Uterus (tissue), 4 donors: ENCODE measurements around the gene PODN. TPM values are rescaled to one million over a fixed set of nuclear protein-coding genes. Genes with fewer than 3 reads are reported as not detected.

Experiments used
- DNase-seq, 2 donors: peaks; one replicate each; pipeline ENCODE4 v3.0.0-alpha.2; 2019 to 2020
- H3K27ac ChIP-seq, 2 donors: fragments of 200-600 bp; sonication (generic); 1 replicate in 1 of 2; 2 replicates in 1 of 2; pipeline ENCODE4 v1.5.1; 2016 to 2018
- H3K27me3 ChIP-seq, 2 donors: fragments of 200-600 bp; sonication (generic); one replicate each; pipeline ENCODE4 v1.5.1; 2018 to 2019; ENCODE audit warnings: control low read depth in 1 of 2
- H3K36me3 ChIP-seq, 2 donors: fragments of 200-600 bp; sonication (generic); one replicate each; pipeline ENCODE4 v1.5.1; 2019; ENCODE audit warnings: control low read depth in 1 of 2
- H3K4me1 ChIP-seq, 2 donors: fragments of 200-600 bp; sonication (generic); one replicate each; pipeline ENCODE4 v1.5.1; 2018 to 2019; ENCODE audit warnings: control low read depth in 1 of 2
- H3K4me3 ChIP-seq, 2 donors: fragments of 200-600 bp; sonication (generic); 1 replicate in 1 of 2; 2 replicates in 1 of 2; pipeline ENCODE4 v1.5.1; 2018 to 2019; ENCODE audit warnings: mild to moderate bottlenecking in 1 of 2
- H3K9me3 ChIP-seq, 2 donors: fragments of 200-600 bp; sonication (generic); one replicate each; pipeline ENCODE4 v1.5.1; 2019; ENCODE audit warnings: control low read depth in 1 of 2
- POLR2A ChIP-seq, 2 donors: fragments of 450-650 bp; IDR thresholded peaks; one replicate each; pipeline ENCODE4 v1.6.1; 2016; ENCODE audit warnings: antibody characterized with exemption in 2 of 2, mild to moderate bottlenecking in 1 of 2, moderate library complexity in 1 of 2
- intact Hi-C: fragments of 100-400 bp; cut with DNase I; formaldehyde crosslinking; loops from one replicate; pipeline ENCODE4 v1.15.1; 2023; ENCODE audit warnings: low total_unique reads
- total RNA-seq, 4 donors: library from RNA; depleted of rRNA in 3 of 4; stranded (reverse); fragments of >200 nt in 3 of 4; gene quantifications; one replicate each; pipeline versions ENCODE4 v1.1.0 to v1.2.4, GENCODE V29; 2014 to 2023
- TF ChIP-seq, protein P1 (sequence below), 4 experiments: fragments of 200-600 bp in 2 of 4; fragments of 450-650 bp in 2 of 4; sonication (generic) in 2 of 4; IDR thresholded peaks; one replicate each; pipeline ENCODE4 v1.5.1; 2016 to 2019; ENCODE audit warnings: antibody characterized with exemption in 4 of 4, mild to moderate bottlenecking in 2 of 4, moderate library complexity in 1 of 4
- donor health status: DM: yes; HTN: yes; CAD: no.

Gene PODN
- total RNA-seq, 4 donors from 2014 or later: 20.9 to 100 (median 71.8) TPM

DNA sequence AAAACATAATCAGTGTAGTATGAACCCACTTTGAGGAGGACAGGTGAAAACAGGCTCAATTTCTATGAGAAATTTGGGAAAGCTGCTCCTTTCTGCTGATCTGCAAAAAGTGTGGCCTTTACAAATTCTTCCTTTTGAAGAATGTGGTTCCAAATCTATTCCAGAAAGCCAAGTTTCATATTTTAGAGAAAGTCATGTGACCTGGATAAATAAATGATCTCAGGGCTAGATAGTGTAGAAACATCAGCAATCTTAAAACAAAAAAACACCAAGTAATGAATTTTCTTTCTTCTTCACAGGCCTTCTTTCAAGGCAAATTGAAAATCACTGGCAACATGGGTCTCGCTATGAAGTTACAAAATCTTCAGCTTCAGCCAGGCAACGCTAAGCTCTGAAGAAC lies 11.7 kb upstream of the PODN start:
- intact Hi-C loops: no loop called here
- TF ChIP-seq, protein P1, sequence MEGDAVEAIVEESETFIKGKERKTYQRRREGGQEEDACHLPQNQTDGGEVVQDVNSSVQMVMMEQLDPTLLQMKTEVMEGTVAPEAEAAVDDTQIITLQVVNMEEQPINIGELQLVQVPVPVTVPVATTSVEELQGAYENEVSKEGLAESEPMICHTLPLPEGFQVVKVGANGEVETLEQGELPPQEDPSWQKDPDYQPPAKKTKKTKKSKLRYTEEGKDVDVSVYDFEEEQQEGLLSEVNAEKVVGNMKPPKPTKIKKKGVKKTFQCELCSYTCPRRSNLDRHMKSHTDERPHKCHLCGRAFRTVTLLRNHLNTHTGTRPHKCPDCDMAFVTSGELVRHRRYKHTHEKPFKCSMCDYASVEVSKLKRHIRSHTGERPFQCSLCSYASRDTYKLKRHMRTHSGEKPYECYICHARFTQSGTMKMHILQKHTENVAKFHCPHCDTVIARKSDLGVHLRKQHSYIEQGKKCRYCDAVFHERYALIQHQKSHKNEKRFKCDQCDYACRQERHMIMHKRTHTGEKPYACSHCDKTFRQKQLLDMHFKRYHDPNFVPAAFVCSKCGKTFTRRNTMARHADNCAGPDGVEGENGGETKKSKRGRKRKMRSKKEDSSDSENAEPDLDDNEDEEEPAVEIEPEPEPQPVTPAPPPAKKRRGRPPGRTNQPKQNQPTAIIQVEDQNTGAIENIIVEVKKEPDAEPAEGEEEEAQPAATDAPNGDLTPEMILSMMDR (IDR thresholded peaks at IDR 0.05): no peak
- TF ChIP-seq POLR2A (IDR thresholded peaks at IDR 0.05): no peak
- DNase-seq: no peak
- peak overlapping the region in 1 of 2 donors; percentile 47 for H3K27ac ChIP-seq
- no peaks in the 10 kb centered on the region for H3K9me3 ChIP-seq
- no peaks in the 10 kb centered on the region for H3K4me1 ChIP-seq
- H3K27me3 ChIP-seq: no peaks in the 10 kb centered on the region
- H3K4me3 ChIP-seq: no peak overlapping the region
- H3K36me3 ChIP-seq: no peaks in the 10 kb centered on the region

- no peaks in the 10 kb centered on the region for H3K4me1 ChIP-seq
- TF ChIP-seq, protein P1 (IDR thresholded peaks at IDR 0.05): no peak
- no peak for TF ChIP-seq POLR2A (IDR thresholded peaks at IDR 0.05)
- no peaks in the 10 kb centered on the region for H3K36me3 ChIP-seq
- no peaks in the 10 kb centered on the region for H3K27me3 ChIP-seq
- no peak overlapping the region for H3K27ac ChIP-seq
- no peak for DNase-seq
- no peak overlapping the region for H3K4me3 ChIP-seq
- intact Hi-C loops: no loop called here
- no peaks in the 10 kb centered on the region for H3K9me3 ChIP-seq
Observed at GRCh38 chr1:53051676-53052075, 10.3 kb upstream of the PODN start.

- peaks cover 0 to 3% of the 10 kb centered on the region in 2 donors for H3K4me1 ChIP-seq
- TF ChIP-seq, protein P1 (IDR thresholded peaks at IDR 0.05): no peak
- TF ChIP-seq POLR2A (IDR thresholded peaks at IDR 0.05): no peak
- intact Hi-C loops: no loop called here
Observed at GRCh38 chr1:53057127-53057526, 4.9 kb upstream of the PODN start.

GRCh38 chr1:53060579-53060978 lies 1.4 kb upstream of the PODN start:
- Histone ChIP-seq H3K36me3 (no peaks in the 10 kb centered on the region), H3K27me3 (no peaks in the 10 kb centered on the region), H3K27ac (peak overlapping the region; percentile 84 to 88), H3K4me3 (no peak overlapping the region), H3K9me3 (no peaks in the 10 kb centered on the region), H3K4me1 (peaks cover 0 to 3% of the 10 kb centered on the region in 2 donors)
- intact Hi-C loops: loop anchor here (10.0 kb wide), 1 partner anchor 124 kb away; no protein-coding TSS in a partner anchor
- DNase-seq: peak; percentile 69 to 77
- TF ChIP-seq, protein P1 (IDR thresholded peaks at IDR 0.05): no peak
- no peak for TF ChIP-seq POLR2A (IDR thresholded peaks at IDR 0.05)

More at GRCh38 chr1:53057127-53057526, 4.9 kb upstream of the PODN start:
- Histone ChIP-seq H3K27ac (peak overlapping the region; percentile 56 to 69), H3K36me3 (no peaks in the 10 kb centered on the region), H3K27me3 (no peaks in the 10 kb centered on the region), H3K9me3 (no peaks in the 10 kb centered on the region), H3K4me3 (no peak overlapping the region)
- no peak for DNase-seq

DNA sequence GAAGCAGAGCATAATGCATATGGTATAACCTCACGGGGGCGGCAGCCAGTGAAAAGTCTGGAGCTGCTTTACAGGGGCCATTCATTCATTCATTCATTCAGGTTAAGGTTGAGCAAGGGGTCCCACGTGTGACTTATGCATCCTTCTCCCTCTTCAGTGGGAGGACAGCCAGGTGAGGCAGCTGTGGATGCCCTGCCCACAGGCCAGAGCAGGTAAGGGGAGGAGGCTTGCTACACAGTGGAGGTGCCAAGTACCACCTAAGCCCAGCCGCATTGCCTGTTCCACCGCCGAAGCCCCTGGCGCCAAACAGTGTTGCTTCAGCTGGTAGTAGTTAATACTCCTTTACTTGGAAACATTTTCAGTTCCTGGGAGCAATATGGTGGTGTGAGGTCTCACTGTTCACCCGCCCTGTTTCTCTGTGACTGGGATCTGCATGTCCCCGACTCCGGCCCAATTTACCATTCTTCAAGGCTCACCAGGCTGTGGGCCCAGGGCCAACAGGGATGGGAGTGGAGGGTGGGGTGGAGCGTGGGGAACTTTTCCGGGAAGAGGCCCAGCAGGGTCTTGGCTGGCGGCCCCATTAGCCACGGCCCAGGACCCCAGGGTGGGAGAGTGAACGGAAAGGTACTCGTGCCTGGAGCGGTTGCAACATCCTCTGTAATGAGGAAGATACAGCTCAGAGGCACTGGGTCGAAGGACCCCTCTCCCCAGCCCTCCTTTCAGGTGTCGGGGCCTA lies 722 bp upstream of the PODN start:
- H3K27me3 ChIP-seq: no peaks in the 10 kb centered on the region
- peak overlapping the region; percentile 67 to 90 for H3K4me3 ChIP-seq
- intact Hi-C loops: loop anchor here (10.0 kb wide), 1 partner anchor 124 kb away; no protein-coding TSS in a partner anchor
- peak; percentile 57 to 78 for DNase-seq
- TF ChIP-seq, protein P1 (IDR thresholded peaks at IDR 0.05): no peak
- no peak for TF ChIP-seq POLR2A (IDR thresholded peaks at IDR 0.05)
- H3K36me3 ChIP-seq: no peaks in the 10 kb centered on the region
- peak overlapping the region; percentile 84 to 88 for H3K27ac ChIP-seq
- no peaks in the 10 kb centered on the region for H3K9me3 ChIP-seq
- peaks cover 0 to 3% of the 10 kb centered on the region in 2 donors for H3K4me1 ChIP-seq
